Natural killer cell (primary cell): ENCODE measurements around the gene UBE2D2. TPM values are rescaled to one million over a fixed set of nuclear protein-coding genes. Genes with fewer than 3 reads are reported as not detected.

ENCODE experiments used
- ATAC-seq, 3 donors: fragments of 150-1000 bp in 2 of 3; fragments of 200-7000 bp in 1 of 3; cut with Tn5 transposase; 1 replicate in 1 of 3; 2 replicates in 2 of 3; pipeline ENCODE4 v1.10.0; 2021; ENCODE audit warnings: mild to moderate bottlenecking in 2 of 3, moderate library complexity in 2 of 3
- DNase-seq, 2 donors: peaks; one replicate each; pipeline versions ENCODE4 v3.0.0 to v3.0.0-alpha.2; 2013 to 2021; ENCODE audit warnings: mixed read lengths in 1 of 2
- H3K27ac ChIP-seq: one replicate; pipeline ENCODE4 v1.5.1; 2013; ENCODE audit warnings: mild to moderate bottlenecking, low read length
- H3K27me3 ChIP-seq: one replicate; pipeline ENCODE4 v1.6.1; 2013; ENCODE audit warnings: low read length; ENCODE audit not compliant: control insufficient read depth, insufficient read depth
- H3K36me3 ChIP-seq: one replicate; pipeline ENCODE4 v1.6.1; 2013; ENCODE audit warnings: low read length; ENCODE audit not compliant: control insufficient read depth, insufficient read depth
- H3K4me1 ChIP-seq: one replicate; pipeline ENCODE4 v1.6.1; 2013; ENCODE audit warnings: low read length; ENCODE audit not compliant: control insufficient read depth, insufficient read depth
- H3K4me3 ChIP-seq: one replicate; pipeline ENCODE4 v1.5.1; 2013; ENCODE audit warnings: low read length
- H3K9me3 ChIP-seq: one replicate; pipeline ENCODE4 v1.6.1; 2013; ENCODE audit warnings: low read length; ENCODE audit not compliant: control insufficient read depth, insufficient read depth
- H3K27ac Mint-ChIP-seq, 2 donors: one replicate each; pipeline ENCODE4 v1.8.0; 2022; ENCODE audit warnings: mild to moderate bottlenecking in 2 of 2, mixed read lengths in 2 of 2, moderate library complexity in 1 of 2
- H3K27me3 Mint-ChIP-seq, 2 donors: one replicate each; pipeline ENCODE4 v1.8.0; 2022; ENCODE audit warnings: low read depth in 2 of 2, mixed read lengths in 2 of 2
- H3K36me3 Mint-ChIP-seq: one replicate; pipeline ENCODE4 v1.8.0; 2022; ENCODE audit warnings: mixed read lengths
- H3K4me1 Mint-ChIP-seq, 2 donors: one replicate each; pipeline ENCODE4 v1.8.0; 2022; ENCODE audit warnings: mixed read lengths in 2 of 2
- H3K4me3 Mint-ChIP-seq: one replicate; pipeline ENCODE4 v1.8.0; 2022; ENCODE audit warnings: mild to moderate bottlenecking, moderate library complexity, mixed read lengths
- H3K9me3 Mint-ChIP-seq, 2 donors: one replicate each; pipeline ENCODE4 v1.8.0; 2022; ENCODE audit warnings: mixed read lengths in 2 of 2
- WGBS: methylation state at CpG from one replicate; pipeline ENCODE4 v1.1.7; 2013; ENCODE audit warnings: missing lambda C conversion rate; ENCODE audit not compliant: insufficient coverage; 5-methylcytosine and 5-hydroxymethylcytosine counted together
- intact Hi-C: fragments of 100-400 bp; cut with micrococcal nuclease; formaldehyde crosslinking; loops from one replicate; pipeline ENCODE4 v1.14.2; 2022
- total RNA-seq, 4 donors: library from RNA; stranded (reverse); fragments of 120-200 nt in 1 of 4; gene quantifications; one replicate each; pipeline versions ENCODE4 v1.2.3 to v1.2.4, GENCODE V29; 2013 to 2022
- TF ChIP-seq, protein P1 (sequence below): fragments of 200-600 bp; IDR thresholded peaks from one replicate; pipeline ENCODE4 v1.8.0; 2022; ENCODE audit warnings: antibody characterized with exemption

UBE2D2 gene
- total RNA-seq, 3 donors from 2014 or later (not counting 1 experiment from before 2014, with no cell fraction given), result 127 to 139 (median 131) TPM

DNA sequence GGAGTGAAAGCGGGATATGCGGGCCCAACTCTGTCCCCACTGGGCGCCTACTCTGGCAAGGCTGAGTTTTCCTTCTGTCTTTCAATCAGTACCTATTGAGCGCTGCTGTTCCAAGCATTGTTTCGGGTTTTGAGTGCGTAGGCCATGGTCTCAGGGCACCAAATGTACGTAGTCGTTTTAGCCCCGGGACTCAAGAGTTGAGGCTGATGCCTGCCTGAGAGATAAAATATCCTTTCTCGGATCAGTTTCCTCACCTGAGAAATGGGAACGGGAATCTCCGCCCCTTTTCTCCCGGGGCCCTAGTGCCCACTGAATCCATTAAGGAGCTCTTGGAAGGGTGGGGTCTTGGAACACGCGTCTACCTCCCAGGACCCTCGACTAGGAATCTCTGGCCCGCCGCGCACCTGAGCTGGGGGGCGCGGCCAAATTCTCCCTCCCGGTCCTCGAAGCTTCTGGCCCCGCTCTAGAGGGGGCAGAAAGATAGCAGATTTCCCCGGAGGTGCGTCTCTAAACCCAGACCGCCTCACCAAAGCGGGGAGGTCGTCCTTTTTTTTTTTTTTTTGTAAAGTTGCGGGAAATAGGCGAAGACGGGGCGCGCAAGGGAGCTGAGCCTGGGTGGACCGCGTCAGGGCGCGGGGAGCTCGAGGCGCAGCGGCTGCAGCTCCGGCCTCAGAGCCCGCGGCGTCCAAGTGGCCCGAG is 86.5 kb downstream of the UBE2D2 start:
- TF ChIP-seq, protein P1, sequence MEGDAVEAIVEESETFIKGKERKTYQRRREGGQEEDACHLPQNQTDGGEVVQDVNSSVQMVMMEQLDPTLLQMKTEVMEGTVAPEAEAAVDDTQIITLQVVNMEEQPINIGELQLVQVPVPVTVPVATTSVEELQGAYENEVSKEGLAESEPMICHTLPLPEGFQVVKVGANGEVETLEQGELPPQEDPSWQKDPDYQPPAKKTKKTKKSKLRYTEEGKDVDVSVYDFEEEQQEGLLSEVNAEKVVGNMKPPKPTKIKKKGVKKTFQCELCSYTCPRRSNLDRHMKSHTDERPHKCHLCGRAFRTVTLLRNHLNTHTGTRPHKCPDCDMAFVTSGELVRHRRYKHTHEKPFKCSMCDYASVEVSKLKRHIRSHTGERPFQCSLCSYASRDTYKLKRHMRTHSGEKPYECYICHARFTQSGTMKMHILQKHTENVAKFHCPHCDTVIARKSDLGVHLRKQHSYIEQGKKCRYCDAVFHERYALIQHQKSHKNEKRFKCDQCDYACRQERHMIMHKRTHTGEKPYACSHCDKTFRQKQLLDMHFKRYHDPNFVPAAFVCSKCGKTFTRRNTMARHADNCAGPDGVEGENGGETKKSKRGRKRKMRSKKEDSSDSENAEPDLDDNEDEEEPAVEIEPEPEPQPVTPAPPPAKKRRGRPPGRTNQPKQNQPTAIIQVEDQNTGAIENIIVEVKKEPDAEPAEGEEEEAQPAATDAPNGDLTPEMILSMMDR, result no peak
- peaks cover 39 to 64% of the 10 kb centered on the region in 2 donors for H3K4me1 Mint-ChIP-seq
- Histone ChIP-seq H3K27ac (no peak overlapping the region), H3K4me3 (peak overlapping the region; percentile 28), H3K4me1 (peaks cover 74% of the 10 kb centered on the region), H3K36me3 (no peaks in the 10 kb centered on the region), H3K9me3 (no peaks in the 10 kb centered on the region), H3K27me3 (no peaks in the 10 kb centered on the region)
- H3K4me3 Mint-ChIP-seq, result peak overlapping the region; percentile 83
- H3K27me3 Mint-ChIP-seq, result no peaks in the 10 kb centered on the region
- intact Hi-C loops, result loop anchor here (1.0 kb wide), 1 partner anchor 10 kb away; no protein-coding TSS in a partner anchor
- DNase-seq (no peak), ATAC-seq (no peak)
- H3K36me3 Mint-ChIP-seq, result no peaks in the 10 kb centered on the region
- peak overlapping the region; percentile 53 to 94 for H3K27ac Mint-ChIP-seq
- 20% methylated on average over 45 of the region's 46 CpGs for WGBS
- H3K9me3 Mint-ChIP-seq, result no peaks in the 10 kb centered on the region

DNA sequence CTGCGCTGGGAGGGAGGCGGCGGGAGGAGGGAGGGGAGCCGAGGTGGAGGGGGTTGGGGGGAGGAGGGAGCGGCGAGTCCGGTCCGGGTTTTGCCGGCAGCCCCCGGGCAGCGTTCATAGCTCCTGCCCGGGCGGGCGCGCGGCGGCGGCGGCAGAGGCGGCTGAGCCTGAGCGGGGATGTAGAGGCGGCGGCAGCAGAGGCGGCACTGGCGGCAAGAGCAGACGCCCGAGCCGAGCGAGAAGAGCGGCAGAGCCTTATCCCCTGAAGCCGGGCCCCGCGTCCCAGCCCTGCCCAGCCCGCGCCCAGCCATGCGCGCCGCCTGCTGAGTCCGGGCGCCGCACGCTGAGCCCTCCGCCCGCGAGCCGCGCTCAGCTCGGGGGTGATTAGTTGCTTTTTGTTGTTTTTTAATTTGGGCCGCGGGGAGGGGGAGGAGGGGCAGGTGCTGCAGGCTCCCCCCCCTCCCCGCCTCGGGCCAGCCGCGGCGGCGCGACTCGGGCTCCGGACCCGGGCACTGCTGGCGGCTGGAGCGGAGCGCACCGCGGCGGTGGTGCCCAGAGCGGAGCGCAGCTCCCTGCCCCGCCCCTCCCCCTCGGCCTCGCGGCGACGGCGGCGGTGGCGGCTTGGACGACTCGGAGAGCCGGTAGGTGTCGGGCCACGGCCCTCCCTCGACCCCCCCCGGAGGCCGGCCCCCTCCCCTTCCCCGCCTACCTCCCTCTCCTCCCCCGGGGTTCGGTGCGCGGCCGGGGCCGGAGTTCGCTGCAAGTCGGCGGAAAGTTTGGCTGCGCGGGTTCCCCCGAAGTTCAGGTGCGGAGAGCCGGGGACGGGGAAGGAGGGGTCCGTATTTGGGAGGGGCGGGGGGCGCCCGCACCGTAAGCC is 87.3 kb downstream of the UBE2D2 start, which contains the start of gene CXXC5:
Gene CXXC5, plus strand, starts transcription at position 145 of the 877 bp plus-strand sequence. CDS start 32,175 bp downstream, outside the sequence.
- Mint-ChIP-seq H3K4me1 (peaks cover 47 to 71% of the 10 kb centered on the region in 2 donors), H3K36me3 (no peaks in the 10 kb centered on the region), H3K4me3 (peak within 1 kb of the TSS; percentile 88), H3K27me3 (no peaks in the 10 kb centered on the region), H3K27ac (peak within 1 kb of the TSS; percentile 91 to 94), H3K9me3 (no peaks in the 10 kb centered on the region)
- ATAC-seq (peak; percentile 25 to 63 (median 61)), DNase-seq (peak; percentile 71 to 76)
- Histone ChIP-seq H3K36me3 (no peaks in the 10 kb centered on the region), H3K4me1 (peaks cover 74% of the 10 kb centered on the region), H3K27ac (peak within 1 kb of the TSS; percentile 85), H3K4me3 (peak within 1 kb of the TSS; percentile 73), H3K27me3 (no peaks in the 10 kb centered on the region), H3K9me3 (no peaks in the 10 kb centered on the region)
- WGBS, result under 1% methylated on average over 98 of the region's 106 CpGs
- intact Hi-C loops, result no loop called here
- TF ChIP-seq, protein P1, result no peak

DNA sequence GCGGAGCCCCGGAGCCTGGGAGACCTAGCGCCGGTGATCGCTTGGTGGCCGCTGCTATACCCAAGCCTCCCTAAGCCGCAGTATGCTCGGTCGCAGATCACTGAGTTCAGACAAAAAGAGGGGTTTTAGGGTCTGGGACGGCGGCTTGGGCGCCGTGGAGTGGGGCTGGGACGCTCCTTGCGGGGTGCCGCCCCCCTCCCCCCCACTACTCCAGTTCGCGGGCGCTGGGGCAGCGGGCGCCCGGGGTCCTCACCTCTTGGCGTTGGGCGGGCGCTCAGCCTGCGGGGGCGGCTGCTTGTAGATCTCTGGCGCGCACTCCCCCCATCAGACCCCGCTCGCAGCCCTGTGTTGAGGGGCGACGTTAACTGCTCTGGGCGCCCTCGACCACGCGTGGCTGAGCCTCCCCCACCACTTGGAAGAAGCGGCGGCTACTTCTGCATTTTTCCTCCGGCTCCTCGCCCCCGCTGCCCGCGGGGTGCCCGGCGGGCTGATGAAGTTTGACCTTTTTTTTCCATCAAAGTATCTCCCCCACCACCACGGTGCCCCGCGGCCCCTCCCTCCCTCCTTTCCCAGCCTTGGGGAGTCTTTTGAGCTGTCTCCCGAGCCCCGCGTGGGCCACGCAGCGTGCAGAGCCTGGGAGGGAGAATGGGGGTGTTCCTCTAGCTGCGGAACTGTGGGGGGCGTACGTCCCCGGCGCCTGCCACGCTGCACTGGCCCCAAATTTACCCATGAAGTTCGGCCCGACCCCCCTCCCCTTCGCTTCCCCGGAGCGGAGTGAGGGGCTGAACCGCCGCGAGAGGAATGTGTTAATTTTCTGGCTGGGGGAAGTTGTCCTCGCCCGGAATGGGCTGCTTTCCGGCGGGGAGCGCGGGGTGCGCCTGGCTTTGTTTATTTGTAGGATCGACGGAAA is 88.2 kb downstream of the UBE2D2 start:
- intact Hi-C loops, result no loop called here
- Histone ChIP-seq H3K4me1 (peaks cover 78% of the 10 kb centered on the region), H3K27me3 (no peaks in the 10 kb centered on the region), H3K4me3 (peak overlapping the region; percentile 73), H3K9me3 (no peaks in the 10 kb centered on the region), H3K36me3 (no peaks in the 10 kb centered on the region), H3K27ac (peak overlapping the region; percentile 85)
- no peaks in the 10 kb centered on the region for H3K27me3 Mint-ChIP-seq
- peak overlapping the region; percentile 91 to 94 for H3K27ac Mint-ChIP-seq
- no peak for ATAC-seq
- H3K9me3 Mint-ChIP-seq, result no peaks in the 10 kb centered on the region
- TF ChIP-seq, protein P1, result peak; percentile 11
- under 1% methylated on average over 66 of the region's 77 CpGs for WGBS
- no peaks in the 10 kb centered on the region for H3K36me3 Mint-ChIP-seq
- H3K4me1 Mint-ChIP-seq, result peaks cover 52 to 73% of the 10 kb centered on the region in 2 donors
- DNase-seq, result peak; percentile 34 to 41
- H3K4me3 Mint-ChIP-seq, result peak overlapping the region; percentile 88
